Measurements from ENCODE around the gene RHBDF1. TPM values are rescaled to one million over a fixed set of nuclear protein-coding genes. Genes with fewer than 3 reads are reported as not detected.
A peak's percentile ranks its signal among the peaks of the same experiment; 100 is the strongest.

The RHBDF1 gene
- total RNA-seq, 1 experiment from 2014 or later, result 26.3 TPM

GRCh38 chr16:53346-54236, 18.8 kb downstream of the RHBDF1 start, which contains the start of the genes POLR3K and SNRNP25:
Gene POLR3K (minus strand): TSS chr16:53608. CDS start chr16:53586, 22 bp downstream.
Gene SNRNP25 (plus strand): TSS chr16:53828. CDS start chr16:54017, 189 bp downstream.
- Histone ChIP-seq H3K27ac (ENCODE audit: low read length) (peak within 1 kb of the TSS; percentile 57), H4K20me1 (ENCODE audit: low read length) (no peaks in the 10 kb centered on the region), H3K4me2 (ENCODE audit: low read length) (peak within 1 kb of the TSS; percentile 93), H3F3A (ENCODE audit: low read length, unreplicated experiment) (no peaks in the 10 kb centered on the region), H3K79me2 (ENCODE audit: low read length) (peaks cover 50% of the 10 kb centered on the region), H3K4me3 (ENCODE audit: low read length) (peak within 1 kb of the TSS; percentile 93), H3K9ac (ENCODE audit: low read length) (peak within 1 kb of the TSS; percentile 93), H3K4me1 (ENCODE audit: insufficient read depth, low read length) (0 out of 2 replicates have a peak, but pooled peaks cover 5% of the 10 kb centered on the region), H3K9me3 (ENCODE audit: low read length) (no peaks in the 10 kb centered on the region), H2AFZ (ENCODE audit: low read length) (peak within 1 kb of the TSS; percentile 95), H3K9me2 (replicated peaks; ENCODE audit: low read length) (no peaks in the 10 kb centered on the region), H3K27me3 (ENCODE audit: low read length) (no peaks in the 10 kb centered on the region), H3K36me3 (ENCODE audit: low read depth, low read length) (no peaks in the 10 kb centered on the region; the same call in 1 of the 2 replicates)
- no TSS peak for BruUV-seq (replicated peaks)
- intact Hi-C loops (cut with micrococcal nuclease), result no loop called here
- ChIA-PET CTCF (interaction anchor here (1.2 kb wide), 1 partner anchor 12 kb away, joined by 7 read pairs; no protein-coding TSS in a partner anchor), POLR2A (ENCODE audit: unreplicated experiment) (interaction anchor here (0.6 kb wide), 1 partner anchor 317 kb away, joined by 3 read pairs; the partner anchor contains the start of gene MRPL28)
- DNase-seq (peak; percentile 94), ATAC-seq (peak; percentile 92)
- no peak for TF ChIP-seq EZH2phosphoT487 (IDR thresholded peaks at IDR 0.05; ENCODE audit: borderline replicate concordance, low read length)
- no peak for TF ChIP-seq CTCF (conservative IDR thresholded peaks at IDR 0.05; ENCODE audit: low read depth, low read length)

- Histone ChIP-seq H3F3A (ENCODE audit: low read length, unreplicated experiment) (no peaks in the 10 kb centered on the region), H3K27me3 (ENCODE audit: low read length) (no peaks in the 10 kb centered on the region), H3K9ac (ENCODE audit: low read length) (no peak overlapping the region), H3K36me3 (ENCODE audit: low read depth, low read length) (peaks cover 5% of the 10 kb centered on the region), H3K4me3 (ENCODE audit: low read length) (peak overlapping the region; percentile 93), H4K20me1 (ENCODE audit: low read length) (no peaks in the 10 kb centered on the region), H3K27ac (ENCODE audit: low read length) (no peak overlapping the region), H3K9me3 (ENCODE audit: low read length) (no peaks in the 10 kb centered on the region), H3K9me2 (replicated peaks; ENCODE audit: low read length) (no peaks in the 10 kb centered on the region), H3K79me2 (ENCODE audit: low read length) (peaks cover 53% of the 10 kb centered on the region), H3K4me2 (ENCODE audit: low read length) (peak overlapping the region; percentile 82), H2AFZ (ENCODE audit: low read length) (no peak overlapping the region), H3K4me1 (ENCODE audit: insufficient read depth, low read length) (0 out of 2 replicates have a peak, but pooled peaks cover 5% of the 10 kb centered on the region)
- POLR2A ChIA-PET (ENCODE audit: unreplicated experiment), result no interaction called here
- TF ChIP-seq EZH2 (IDR thresholded peaks at IDR 0.05; ENCODE audit: low read length, unreplicated experiment) (no peak), CTCF (conservative IDR thresholded peaks at IDR 0.05; ENCODE audit: low read depth, low read length) (no peak), EZH2phosphoT487 (IDR thresholded peaks at IDR 0.05; ENCODE audit: borderline replicate concordance, low read length) (no peak)
- ATAC-seq, result no peak
- no peak for DNase-seq
- BruUV-seq (replicated peaks), result TSS peak; percentile 17
- CTCF ChIA-PET, result interaction anchor here (0.5 kb wide), 1 partner anchor 154 kb away, joined by 3 read pairs; no protein-coding TSS in a partner anchor
- intact Hi-C loops (cut with micrococcal nuclease), result no loop called here
Measured at GRCh38 chr16:50769-51591, 21.5 kb downstream of the RHBDF1 start.
